ENCODE data around the gene CHRD.

DNA sequence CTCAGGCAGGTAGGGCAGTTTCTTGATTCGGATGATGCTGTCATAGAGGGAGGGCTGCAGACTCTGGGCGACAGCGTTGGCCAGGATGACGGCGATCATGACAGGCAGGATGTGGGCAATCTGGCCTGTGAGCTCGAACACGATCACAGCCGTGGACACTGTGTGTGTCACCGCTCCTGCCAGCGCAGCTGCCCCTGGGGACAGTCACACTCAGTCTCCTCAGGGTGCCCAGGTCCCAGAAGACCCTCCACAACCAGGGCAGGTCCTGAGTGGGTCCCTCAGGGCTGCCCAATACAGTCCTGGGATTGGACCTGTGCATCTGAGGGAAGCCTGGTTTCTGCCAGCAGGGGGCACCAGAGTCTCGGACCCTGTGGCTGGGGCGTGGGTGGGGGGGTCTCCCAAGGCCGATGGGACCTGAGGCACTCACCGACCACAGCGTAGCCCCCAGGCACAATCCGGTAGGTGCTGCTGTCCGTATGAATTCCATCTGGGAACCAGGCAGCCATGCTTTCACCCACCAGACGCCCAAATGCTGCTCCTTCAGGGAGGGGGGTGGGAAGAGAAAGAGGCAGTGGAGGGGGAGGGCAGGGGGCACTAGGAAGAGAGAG is 25.6 kb upstream of the CHRD start:
- TF ChIP-seq YY1 (IDR thresholded peaks at IDR 0.05; ENCODE audit: insufficient read depth, insufficient read length) (no peak), SUZ12 (IDR thresholded peaks at IDR 0.05; ENCODE audit: extremely low read depth, insufficient read depth, insufficient read length) (no peak), ZNF274 (IDR thresholded peaks at IDR 0.05; ENCODE audit: low read depth, low read length) (no peak)
